Astrocyte of the cerebellum (primary cell): ENCODE data around the gene SPP1.

ENCODE experiments used
- DNase-seq: peaks from one replicate; pipeline ENCODE4 v3.0.0-alpha.2; 2011; ENCODE audit warnings: low read depth
- H3K4me3 ChIP-seq: 2 replicates; pipeline ENCODE4 v1.5.1; 2011; ENCODE audit warnings: mild to moderate bottlenecking, low read depth, low read length, moderate library complexity
- CTCF ChIP-seq: IDR thresholded peaks from 2 replicates; pipeline ENCODE4 v1.5.1; 2012; ENCODE audit warnings: low read length, low read depth, moderate library complexity, mild to moderate bottlenecking; ENCODE audit errors: missing control alignments
- in situ Hi-C: cut with HindIII; loops from 2 replicates; pipeline ENCODE4 v1.10.0; 2017; ENCODE audit warnings: low sequenced_read_pairs

SPP1 gene

GRCh38 chr4:87975466-87975865 is at the start of gene SPP1:
Gene SPP1, plus strand, starts transcription at chr4:87975714. Its CDS starts 1,182 bp downstream, at chr4:87976896.
- no peak within 1 kb of the TSS for H3K4me3 ChIP-seq
- in situ Hi-C loops: no loop called here
- peak; percentile 13 for TF ChIP-seq CTCF
- DNase-seq: peak; percentile 11

GRCh38 chr4:87926554-87927098 is 48.9 kb upstream of the SPP1 start:
- no peak overlapping the region for H3K4me3 ChIP-seq
- no peak for TF ChIP-seq CTCF
- in situ Hi-C loops: no loop called here
- no peak for DNase-seq

- no peak for DNase-seq
- H3K4me3 ChIP-seq: no peak overlapping the region
- TF ChIP-seq CTCF: no peak
- in situ Hi-C loops: no loop called here
Measured at GRCh38 chr4:87930629-87931028, 44.9 kb upstream of the SPP1 start.

GRCh38 chr4:87931932-87932331 is 43.6 kb upstream of the SPP1 start:
- in situ Hi-C loops: no loop called here
- TF ChIP-seq CTCF: no peak
- DNase-seq: no peak
- no peak overlapping the region for H3K4me3 ChIP-seq

- in situ Hi-C loops: no loop called here
- no peak for DNase-seq
- no peak overlapping the region for H3K4me3 ChIP-seq
- TF ChIP-seq CTCF: no peak
Measured at GRCh38 chr4:87932718-87933141, 42.8 kb upstream of the SPP1 start.

- no peak for TF ChIP-seq CTCF
- no peak for DNase-seq
- in situ Hi-C loops: no loop called here
Measured at GRCh38 chr4:87933337-87933736, 42.2 kb upstream of the SPP1 start.

GRCh38 chr4:87934157-87934704 is 41.3 kb upstream of the SPP1 start:
- no peak overlapping the region for H3K4me3 ChIP-seq
- TF ChIP-seq CTCF: no peak
- in situ Hi-C loops: no loop called here
- no peak for DNase-seq

More at GRCh38 chr4:87933337-87933736, 42.2 kb upstream of the SPP1 start:
- no peak overlapping the region for H3K4me3 ChIP-seq
